Stomach (tissue), 4 donors: ENCODE data around the gene HIBADH.

Experiments used
- POLR2A ChIP-seq, 4 donors: fragments of 450-650 bp; IDR thresholded peaks; one replicate each; pipeline ENCODE4 v1.6.1; 2016; ENCODE audit warnings: antibody characterized with exemption in 4 of 4, control low read depth in 2 of 4, mild to moderate bottlenecking in 1 of 4, moderate library complexity in 1 of 4
- POLR2AphosphoS5 ChIP-seq, 3 donors: sonication (generic); formaldehyde crosslinking; IDR thresholded peaks; one replicate each; pipeline ENCODE4 v1.6.1; 2016; ENCODE audit warnings: antibody characterized with exemption in 3 of 3
- TF ChIP-seq, protein P1 (sequence below), 7 experiments: fragments of 450-650 bp in 4 of 7; fragments of 200-600 bp in 3 of 7; sonication (generic) in 3 of 7; IDR thresholded peaks; one replicate each; pipeline ENCODE4 v1.5.1; 2016 to 2019; ENCODE audit warnings: antibody characterized with exemption in 7 of 7, control low read depth in 2 of 7, mild to moderate bottlenecking in 1 of 7

GRCh38 chr7:27501001-27501400 lies 161.7 kb downstream of the HIBADH start:
- TF ChIP-seq POLR2A (IDR thresholded peaks at IDR 0.05) (no peak), POLR2AphosphoS5 (IDR thresholded peaks at IDR 0.05) (no peak)
- TF ChIP-seq, protein P1, sequence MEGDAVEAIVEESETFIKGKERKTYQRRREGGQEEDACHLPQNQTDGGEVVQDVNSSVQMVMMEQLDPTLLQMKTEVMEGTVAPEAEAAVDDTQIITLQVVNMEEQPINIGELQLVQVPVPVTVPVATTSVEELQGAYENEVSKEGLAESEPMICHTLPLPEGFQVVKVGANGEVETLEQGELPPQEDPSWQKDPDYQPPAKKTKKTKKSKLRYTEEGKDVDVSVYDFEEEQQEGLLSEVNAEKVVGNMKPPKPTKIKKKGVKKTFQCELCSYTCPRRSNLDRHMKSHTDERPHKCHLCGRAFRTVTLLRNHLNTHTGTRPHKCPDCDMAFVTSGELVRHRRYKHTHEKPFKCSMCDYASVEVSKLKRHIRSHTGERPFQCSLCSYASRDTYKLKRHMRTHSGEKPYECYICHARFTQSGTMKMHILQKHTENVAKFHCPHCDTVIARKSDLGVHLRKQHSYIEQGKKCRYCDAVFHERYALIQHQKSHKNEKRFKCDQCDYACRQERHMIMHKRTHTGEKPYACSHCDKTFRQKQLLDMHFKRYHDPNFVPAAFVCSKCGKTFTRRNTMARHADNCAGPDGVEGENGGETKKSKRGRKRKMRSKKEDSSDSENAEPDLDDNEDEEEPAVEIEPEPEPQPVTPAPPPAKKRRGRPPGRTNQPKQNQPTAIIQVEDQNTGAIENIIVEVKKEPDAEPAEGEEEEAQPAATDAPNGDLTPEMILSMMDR (IDR thresholded peaks at IDR 0.05), result no peak
